Mucosa of descending colon (tissue), 3 donors: ENCODE measurements around the gene DBP. TPM values are rescaled to one million over a fixed set of nuclear protein-coding genes. Genes with fewer than 3 reads are reported as not detected.
A peak's percentile ranks its signal among the peaks of the same experiment; 100 is the strongest.

ENCODE experiments used
- ATAC-seq: fragments of 200-7000 bp; cut with Tn5 transposase; one replicate; pipeline ENCODE4 v1.9.1; 2020; ENCODE audit warnings: mild to moderate bottlenecking, moderate library complexity
- DNase-seq, 3 donors: peaks; one replicate each; pipeline ENCODE4 v3.0.0-alpha.2; 2020
- H3K36me3 ChIP-seq: fragments of 200-600 bp; one replicate; pipeline ENCODE4 v1.8.0; 2021; ENCODE audit warnings: low read depth, mild to moderate bottlenecking
- H3K4me1 ChIP-seq: fragments of 200-600 bp; one replicate; pipeline ENCODE4 v1.8.0; 2021; ENCODE audit warnings: low read depth, mild to moderate bottlenecking
- H3K4me3 ChIP-seq: fragments of 200-600 bp; one replicate; pipeline ENCODE4 v1.8.0; 2021; ENCODE audit warnings: mild to moderate bottlenecking
- H3K9me3 ChIP-seq: fragments of 200-600 bp; one replicate; pipeline ENCODE4 v1.8.0; 2021; ENCODE audit warnings: mild to moderate bottlenecking
- CTCF ChIP-seq: fragments of 200-600 bp; IDR thresholded peaks from one replicate; pipeline ENCODE4 v1.8.0; 2022; ENCODE audit warnings: antibody characterized with exemption, mild to moderate bottlenecking
- intact Hi-C, 2 donors: fragments of 100-400 bp; cut with DNase I in 1 of 2; cut with micrococcal nuclease in 1 of 2; formaldehyde crosslinking; loops; one replicate each; pipeline versions ENCODE4 v1.11.0 to v1.11.1; 2022; cut with DNase I, micrococcal nuclease
- total RNA-seq, 3 donors: library from RNA; stranded (reverse); fragmentation: NEBNext Ultra II Directional in 2 of 3; extraction: Animal tissue kit (Norgen Biotek cat#: 25700) in 2 of 3; gene quantifications; one replicate each; pipeline versions ENCODE4 v1.2.1 to v1.2.4, GENCODE V29; 2021 to 2023
- donor health status: DM: no; HTN: no; CAD: no; lungs with moderate emphysema.
- donor health status: DM: no; HTN: no; CAD: no.
- donor health status: DM: no; HTN: yes; CAD: no.

DBP gene
- total RNA-seq, 3 donors from 2014 or later: 8.2 to 18.4 (median 11.1) TPM

- intact Hi-C loops: no loop called here
- peaks cover 20% of the 10 kb centered on the region for H3K4me1 ChIP-seq
- no peaks in the 10 kb centered on the region for H3K36me3 ChIP-seq
These were observed 38.0 kb upstream of the DBP start for GRCh38 chr19:48674921-48675824.

GRCh38 chr19:48674216-48674809 is 37.1 kb upstream of the DBP start:
- H3K4me3 ChIP-seq: no peak overlapping the region
- DNase-seq (no peak), ATAC-seq (no peak)
- no peak for TF ChIP-seq CTCF
- no peaks in the 10 kb centered on the region for H3K36me3 ChIP-seq
- intact Hi-C loops: no loop called here
- peaks cover 20% of the 10 kb centered on the region for H3K4me1 ChIP-seq
- no peaks in the 10 kb centered on the region for H3K9me3 ChIP-seq

More at GRCh38 chr19:48674921-48675824, 38.0 kb upstream of the DBP start:
- Histone ChIP-seq H3K9me3 (no peaks in the 10 kb centered on the region), H3K4me3 (no peak overlapping the region)
- ATAC-seq (peak; percentile 78), DNase-seq (peak; percentile 72 to 92 (median 82))
- peak; percentile 74 for TF ChIP-seq CTCF

GRCh38 chr19:48673436-48674100 is 36.4 kb upstream of the DBP start:
- Histone ChIP-seq H3K4me3 (no peak overlapping the region), H3K36me3 (no peaks in the 10 kb centered on the region), H3K9me3 (no peaks in the 10 kb centered on the region), H3K4me1 (peaks cover 17% of the 10 kb centered on the region)
- no peak for TF ChIP-seq CTCF
- intact Hi-C loops: no loop called here
- ATAC-seq (no peak), DNase-seq (no peak)

GRCh38 chr19:48672994-48673393 is 35.8 kb upstream of the DBP start, which contains the start of gene NTN5:
Gene NTN5 (minus strand): TSS chr19:48673017. CDS start chr19:48670986, 2,031 bp downstream.
- H3K4me1 ChIP-seq: peaks cover 12% of the 10 kb centered on the region
- no peak within 1 kb of the TSS for H3K4me3 ChIP-seq
- no peaks in the 10 kb centered on the region for H3K36me3 ChIP-seq
- ATAC-seq (no peak), DNase-seq (no peak)
- TF ChIP-seq CTCF: no peak
- intact Hi-C loops: no loop called here
- H3K9me3 ChIP-seq: no peaks in the 10 kb centered on the region

GRCh38 chr19:48671446-48671995 is 34.3 kb upstream of the DBP start:
- intact Hi-C loops: no loop called here
- DNase-seq: no peak
- no peak for ATAC-seq
- Histone ChIP-seq H3K4me3 (no peak overlapping the region), H3K4me1 (peaks cover 7% of the 10 kb centered on the region), H3K9me3 (no peaks in the 10 kb centered on the region), H3K36me3 (no peaks in the 10 kb centered on the region)
- no peak for TF ChIP-seq CTCF
